ENCODE measurements around the gene TOP3B.

The TOP3B gene

GRCh38 chr22:22011964-22012363 lies 29.4 kb upstream of the TOP3B start:
- no peak for DNase-seq (ENCODE audit: low read depth in 3 of 3, low spot score in 1 of 3)

- DNase-seq (ENCODE audit: low read depth in 3 of 3, low spot score in 1 of 3): no peak
These were observed 27.8 kb upstream of the TOP3B start for GRCh38 chr22:22010358-22010757.

DNA sequence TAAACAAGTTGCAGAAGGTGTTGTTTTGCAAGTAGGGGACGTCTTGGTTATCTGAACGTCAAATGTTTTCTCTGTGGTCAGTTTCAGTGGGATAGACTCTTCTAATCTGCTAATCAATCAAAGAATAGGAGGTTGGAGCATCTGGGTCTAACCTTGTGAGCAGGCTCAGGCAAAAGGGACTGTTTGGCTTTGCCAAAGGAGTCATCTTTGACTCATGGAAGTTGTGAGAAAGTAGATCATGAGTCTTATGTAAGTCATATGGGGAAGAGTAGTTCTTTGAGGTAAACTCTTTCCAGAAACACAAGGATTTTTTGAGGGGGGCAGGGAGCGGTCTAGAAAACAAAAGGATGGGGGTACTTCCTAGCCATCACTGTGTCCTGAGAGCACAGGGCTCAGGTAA lies 27.1 kb upstream of the TOP3B start:
- no peak for DNase-seq (ENCODE audit: low read depth in 3 of 3, low spot score in 1 of 3)

DNA sequence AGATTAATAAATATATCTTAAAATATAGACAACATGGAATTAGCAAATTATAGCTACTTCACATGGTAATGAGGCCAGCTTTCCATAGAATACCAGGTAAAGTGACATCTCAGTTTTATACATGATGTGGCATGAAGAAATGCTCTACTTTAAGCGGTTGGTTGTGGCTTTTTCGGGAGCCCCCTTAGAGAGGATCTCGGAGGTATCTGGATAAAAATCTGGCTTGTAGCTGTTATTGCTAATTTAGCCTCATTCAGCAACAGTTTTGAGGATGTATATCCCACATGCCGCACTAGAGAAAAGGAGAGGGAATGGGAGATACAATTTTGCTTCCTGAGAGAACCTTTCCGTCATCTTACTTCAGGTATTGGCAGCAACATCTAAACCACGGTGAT lies 24.0 kb upstream of the TOP3B start:
- no peak for DNase-seq (ENCODE audit: low read depth in 3 of 3, low spot score in 1 of 3)

DNA sequence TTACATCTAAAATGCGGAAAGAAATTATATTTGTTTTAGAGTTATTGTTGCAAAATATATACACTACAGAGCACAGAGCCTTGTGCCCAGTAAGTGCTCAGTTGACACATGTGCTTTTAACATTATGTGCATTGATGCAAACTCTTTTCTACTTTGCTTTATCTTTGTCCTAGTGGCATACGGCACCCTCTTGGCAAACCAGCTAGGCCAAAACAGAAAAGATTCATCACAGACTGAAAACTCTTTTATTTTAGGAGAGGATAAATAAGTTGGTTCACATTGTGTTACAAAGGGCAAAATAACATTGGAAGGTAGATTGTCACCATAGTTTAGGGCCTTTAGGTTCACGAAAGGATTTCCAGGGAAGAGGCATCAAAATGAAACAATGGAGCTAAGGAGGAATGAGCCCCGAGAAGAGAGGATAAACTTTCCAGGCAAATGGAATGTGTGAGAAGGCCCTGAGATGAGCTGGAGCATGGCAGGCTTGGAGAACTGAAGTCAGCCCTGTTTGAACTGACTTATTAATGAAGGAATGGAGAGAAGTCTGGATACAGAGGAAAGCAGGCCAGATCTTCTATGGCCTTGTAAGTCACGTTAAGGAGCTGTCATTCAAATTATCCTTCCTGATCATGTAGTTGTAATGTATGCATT lies 23.5 kb upstream of the TOP3B start:
- DNase-seq (ENCODE audit: low read depth in 3 of 3, low spot score in 1 of 3): no peak

DNA sequence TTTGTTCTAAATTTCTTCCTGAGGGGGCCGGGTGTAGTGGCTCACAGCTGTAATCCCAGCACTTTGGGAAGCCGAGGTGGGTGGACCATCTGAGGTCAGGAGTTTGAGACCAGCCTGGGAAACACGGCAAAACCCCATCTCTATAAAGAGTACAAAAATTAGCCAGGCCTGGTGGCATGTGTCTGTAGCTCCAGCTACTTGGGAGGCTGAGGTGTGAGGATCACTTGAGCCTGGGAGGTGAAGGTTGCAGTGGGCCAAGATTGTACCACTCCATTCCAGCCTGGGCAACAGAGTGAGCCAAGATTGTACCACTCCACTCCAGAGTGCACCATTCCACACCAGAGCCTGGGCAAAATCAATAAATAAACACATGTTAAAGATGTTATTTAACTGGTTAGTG lies 20.6 kb upstream of the TOP3B start:
- no peak for DNase-seq (ENCODE audit: low read depth in 3 of 3, low spot score in 1 of 3)

DNA sequence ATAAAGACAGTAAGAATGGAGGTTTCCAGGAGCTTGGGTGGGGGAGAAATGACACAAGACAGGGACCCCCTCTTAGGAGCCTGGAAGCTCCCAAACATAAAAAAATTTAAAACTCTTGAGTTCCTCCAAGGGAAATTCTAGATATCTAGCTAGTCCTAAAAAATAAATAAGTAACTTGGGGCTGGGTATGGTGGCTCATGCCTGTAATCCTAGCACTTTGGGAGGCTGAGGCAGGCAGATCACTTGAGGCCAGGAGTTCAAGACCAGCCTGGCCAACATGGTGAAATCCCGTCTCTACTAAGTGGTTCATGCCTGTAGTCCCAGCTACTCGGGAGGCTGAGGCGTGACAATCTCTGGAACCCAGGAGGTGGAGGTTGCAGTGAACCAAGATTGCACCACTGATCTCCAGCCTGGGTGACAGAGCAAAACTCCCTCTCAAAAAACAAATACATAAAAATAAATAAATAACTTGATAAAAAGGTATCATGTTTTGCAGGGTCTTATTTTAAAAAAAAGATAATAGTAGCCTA lies 20.0 kb upstream of the TOP3B start:
- no peak for DNase-seq (ENCODE audit: low read depth in 3 of 3, low spot score in 1 of 3)

DNA sequence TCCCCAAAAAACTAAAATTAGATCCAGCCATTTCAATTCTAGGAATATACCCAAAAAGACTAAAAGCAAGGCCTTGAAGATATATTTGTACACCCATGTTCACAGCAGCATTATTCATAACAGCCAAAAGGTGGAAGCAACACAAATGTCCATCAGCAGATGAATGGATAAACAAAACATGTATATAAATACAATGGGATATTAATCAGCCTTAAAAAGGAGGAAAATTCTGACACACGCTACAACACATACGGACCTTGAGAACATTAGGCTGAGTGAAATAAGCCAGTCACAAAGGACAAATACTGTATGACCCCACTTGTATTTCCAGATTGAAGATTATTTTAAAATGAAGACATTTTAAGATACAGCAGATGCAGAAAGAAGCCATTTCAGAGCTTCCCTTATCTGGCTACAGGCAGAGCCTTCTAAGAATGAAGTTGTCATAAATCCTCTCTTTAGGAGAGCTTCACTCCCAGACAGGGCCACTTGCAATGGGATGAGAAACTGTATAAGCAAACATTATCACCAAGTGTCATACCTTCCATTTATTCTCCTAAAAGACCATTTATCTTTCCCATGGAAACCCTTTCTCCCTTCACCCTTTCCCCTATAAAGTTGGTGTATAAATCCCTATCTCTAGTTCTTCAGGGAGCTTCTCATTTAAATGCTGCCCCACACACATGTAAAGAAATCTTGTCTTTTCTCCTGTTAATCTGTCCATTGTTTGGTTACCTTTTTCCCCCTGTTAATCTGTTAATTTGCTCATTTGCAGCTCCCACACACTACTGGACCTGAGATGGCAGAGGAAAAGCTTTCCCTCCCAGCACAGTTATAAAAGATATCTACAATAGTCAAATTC lies 19.3 kb upstream of the TOP3B start:
- no peak for DNase-seq (ENCODE audit: low read depth in 3 of 3, low spot score in 1 of 3)

- no peak for DNase-seq (ENCODE audit: low read depth in 3 of 3, low spot score in 1 of 3)
These were observed 16.1 kb upstream of the TOP3B start for GRCh38 chr22:21998595-21999247.

GRCh38 chr22:21996175-21996720 lies 13.7 kb upstream of the TOP3B start:
- no peak for DNase-seq (ENCODE audit: low read depth in 3 of 3, low spot score in 1 of 3)

GRCh38 chr22:21995660-21996059 lies 13.1 kb upstream of the TOP3B start:
- no peak for DNase-seq (ENCODE audit: low read depth in 3 of 3, low spot score in 1 of 3)

DNA sequence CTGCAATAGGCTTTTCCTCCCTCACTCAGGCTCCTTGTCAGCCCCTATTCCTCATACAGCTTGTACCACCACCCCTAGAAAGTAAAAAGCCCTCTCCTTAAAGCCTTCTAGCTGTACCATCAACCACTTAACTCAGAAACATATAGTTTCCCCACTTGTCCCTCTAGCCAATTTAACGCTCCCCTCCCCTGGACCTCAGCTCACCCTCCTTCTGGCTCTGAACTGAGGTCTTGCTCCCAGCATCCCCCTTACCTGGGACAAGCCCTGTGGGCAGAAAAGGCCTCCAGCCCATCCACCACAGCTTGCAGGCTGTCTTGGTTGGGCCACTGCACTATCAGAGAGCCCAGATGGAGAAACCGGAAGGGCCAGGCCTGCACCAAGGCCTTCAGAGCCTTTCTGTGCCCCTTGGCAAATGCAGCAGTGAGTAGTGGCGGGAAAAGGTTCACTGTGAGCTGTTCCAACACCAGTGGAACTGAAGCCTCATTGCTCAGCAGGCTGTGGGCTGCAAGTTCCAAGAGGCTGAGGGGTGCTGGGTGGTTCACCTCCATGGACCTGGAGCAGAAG lies 12.4 kb upstream of the TOP3B start:
- DNase-seq (ENCODE audit: low read depth in 3 of 3, low spot score in 1 of 3): no peak

DNA sequence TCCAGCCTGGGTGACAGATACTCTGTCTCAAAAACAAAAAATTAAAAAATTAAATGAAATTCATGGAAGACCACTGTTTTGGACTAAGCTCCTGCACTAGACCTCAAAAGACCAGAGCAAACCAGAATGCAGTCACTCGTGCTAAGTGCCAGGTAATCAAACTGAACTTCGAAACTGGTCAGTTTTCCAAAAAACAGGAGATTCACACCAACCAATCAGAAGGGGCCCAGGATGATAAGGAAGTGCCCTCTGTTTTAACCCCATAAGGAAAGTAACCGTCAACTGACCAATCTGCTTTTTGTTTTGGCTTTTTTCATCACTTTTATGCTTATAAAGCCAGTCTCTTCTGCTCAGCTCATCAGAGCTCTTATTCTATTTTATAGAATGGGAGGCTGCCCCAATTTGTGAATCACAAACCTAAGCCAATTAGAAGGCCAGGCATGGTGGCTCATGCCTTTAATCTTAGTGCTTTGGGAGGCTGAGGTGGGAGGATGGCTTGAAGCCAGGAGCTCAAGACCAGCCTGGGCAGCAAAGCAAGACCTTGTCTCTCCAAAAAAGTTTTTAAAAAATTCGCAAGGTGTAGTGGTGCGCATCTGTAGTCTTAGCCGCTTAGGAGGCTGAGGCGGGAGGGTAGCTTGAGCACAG lies 10.1 kb upstream of the TOP3B start:
- no peak for DNase-seq (ENCODE audit: low read depth in 3 of 3, low spot score in 1 of 3)

- DNase-seq (ENCODE audit: low read depth in 3 of 3, low spot score in 1 of 3): no peak
These were observed 9.2 kb upstream of the TOP3B start for GRCh38 chr22:21991774-21992173.

DNA sequence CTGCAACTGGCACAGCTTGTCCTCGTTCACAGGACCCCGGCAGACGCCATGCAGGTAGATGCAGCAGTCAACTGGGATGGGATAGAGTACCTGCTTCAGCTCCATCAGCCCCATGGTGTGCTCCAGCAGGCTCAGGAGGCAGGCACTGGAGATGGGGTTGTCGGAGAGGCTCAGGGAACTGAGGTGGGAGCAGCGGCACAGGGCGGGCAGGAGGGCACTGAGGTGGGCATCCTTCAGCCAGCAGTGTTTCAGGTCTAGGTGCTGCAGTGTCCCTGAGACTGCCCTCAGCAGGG lies 8.7 kb upstream of the TOP3B start:
- DNase-seq (ENCODE audit: low read depth in 3 of 3, low spot score in 1 of 3): no peak

- DNase-seq (ENCODE audit: low read depth in 3 of 3, low spot score in 1 of 3): no peak
These were observed 8.1 kb upstream of the TOP3B start for GRCh38 chr22:21990445-21991303.

- no peak for DNase-seq (ENCODE audit: low read depth in 3 of 3, low spot score in 1 of 3)
These were observed 6.5 kb upstream of the TOP3B start for GRCh38 chr22:21989049-21989448.

- no peak for DNase-seq (ENCODE audit: low read depth in 3 of 3, low spot score in 1 of 3)
These were observed 2.6 kb upstream of the TOP3B start for GRCh38 chr22:21985214-21985613.

- DNase-seq (ENCODE audit: low read depth in 3 of 3, low spot score in 1 of 3): no peak
These were observed 2.2 kb upstream of the TOP3B start for GRCh38 chr22:21984793-21985192.

DNA sequence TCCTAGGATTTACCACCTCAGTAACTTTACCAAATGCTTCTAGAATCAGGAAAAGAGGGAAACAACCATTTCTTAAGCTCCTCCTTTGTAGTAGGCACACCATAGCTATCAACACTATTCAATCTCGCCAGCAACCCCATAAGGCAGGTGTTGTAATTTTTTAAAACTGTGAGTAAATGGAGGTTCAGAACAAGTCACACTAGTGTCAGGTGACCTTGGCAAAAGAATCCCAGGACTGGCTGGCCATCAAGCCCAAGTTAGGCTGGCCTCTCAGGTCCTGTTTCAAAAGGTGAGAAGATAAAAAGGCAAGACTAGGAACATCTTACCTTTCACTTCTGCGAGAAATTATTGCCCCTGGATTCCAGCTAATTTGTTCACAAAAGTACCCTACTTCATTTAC lies 713 bp downstream of the TOP3B start:
- no peak for DNase-seq (ENCODE audit: low read depth in 3 of 3, low spot score in 1 of 3)

All from stimulated activated CD4-positive, alpha-beta T cell treated with anti-CD3 and anti-CD28 coated beads, TNF-alpha, amount 100 ng/mL, for 1 hour (primary cell).